NCI-H1048 (cell line): ENCODE data around the gene SPATS2L.
"Not testable (repeated sequence)": the region's sequence is repeated elsewhere in the genome, so short reads cannot be mapped to it uniquely, and the experiment has no call there.

Experiments used
- DNase-seq: peaks from one replicate; lab custom pipeline; 2025; lab: John Stamatoyannopoulos, UW

SPATS2L gene

DNA sequence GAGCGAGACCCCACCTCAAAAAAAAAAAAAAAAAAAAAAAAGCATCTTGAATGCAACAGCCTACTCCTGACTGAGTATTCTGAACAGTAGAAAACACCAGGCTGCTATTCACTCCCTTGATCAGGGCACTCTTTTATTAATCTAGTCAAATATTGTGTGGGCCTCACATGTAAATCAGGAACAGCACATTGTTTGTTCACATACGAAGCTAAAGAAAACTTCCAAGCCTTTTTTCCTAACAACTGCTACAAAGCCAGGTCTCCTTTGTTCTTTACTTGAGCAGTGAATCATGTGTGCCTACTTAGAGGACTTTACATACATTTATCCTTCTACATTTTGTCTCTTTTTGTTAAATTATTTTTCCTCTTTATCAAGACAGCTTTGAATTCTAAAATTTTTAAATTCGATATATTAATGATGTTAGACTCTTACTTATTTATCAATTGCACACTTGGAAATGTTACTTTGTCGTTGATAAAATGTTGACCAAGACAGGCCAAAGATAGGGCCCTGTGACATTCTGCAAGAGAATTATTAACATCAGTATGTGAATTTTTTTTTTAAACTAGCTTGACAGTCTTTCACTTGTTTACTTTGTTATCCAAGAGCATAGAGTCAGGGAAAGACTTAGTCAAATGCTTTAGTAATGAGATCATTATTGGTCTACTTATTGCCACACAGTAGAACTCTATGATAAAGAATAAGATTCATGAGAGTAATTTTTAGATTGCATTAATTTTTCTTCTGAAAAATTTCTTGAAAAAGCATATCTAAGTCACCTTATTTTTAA, 13.2 kb downstream of the SPATS2L start:
- DNase-seq = peak; percentile 39

- no peak for DNase-seq
These were observed 13.9 kb downstream of the SPATS2L start for GRCh38 chr2:200320344-200320743.

DNA sequence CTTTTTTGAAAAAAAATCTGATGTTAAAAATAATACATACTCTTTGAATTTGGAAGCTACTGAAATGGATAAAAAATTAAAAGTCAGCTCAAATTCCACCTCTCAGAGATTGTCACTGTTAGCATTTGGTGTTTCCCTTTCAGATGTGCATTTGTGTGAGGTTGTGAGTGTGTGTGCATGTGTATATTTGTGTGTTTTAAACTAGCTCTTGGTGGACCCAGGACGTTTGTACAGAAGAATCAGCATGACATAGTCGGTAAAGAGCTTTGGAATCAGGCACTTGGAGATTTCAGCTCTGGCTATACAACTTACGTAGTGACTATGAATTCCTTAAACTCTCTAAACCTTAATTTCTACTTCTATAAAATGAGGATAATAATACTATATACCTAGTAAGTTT, 14.5 kb downstream of the SPATS2L start:
- no peak for DNase-seq

GRCh38 chr2:200321780-200322534, 15.5 kb downstream of the SPATS2L start:
- DNase-seq = no peak

DNA sequence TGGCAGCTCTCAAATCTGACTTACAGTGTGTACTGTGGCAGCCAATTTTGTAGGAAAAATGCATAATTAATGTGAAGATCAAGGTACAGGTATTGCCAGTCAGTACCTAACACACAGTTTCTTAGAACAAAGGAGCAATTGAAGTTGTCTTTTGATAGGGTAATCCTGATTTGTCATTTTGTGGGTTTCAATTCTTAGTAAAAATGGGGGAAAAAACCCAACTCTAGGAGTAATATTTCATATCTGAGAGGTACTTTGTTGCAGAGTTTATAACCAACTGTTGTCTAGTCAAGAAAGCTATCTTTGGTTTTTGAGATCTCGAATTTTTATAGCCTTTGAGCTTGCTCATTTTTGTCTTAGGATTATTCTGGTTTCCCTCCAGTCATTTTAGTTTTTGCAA, 16.1 kb downstream of the SPATS2L start:
- DNase-seq = no peak

GRCh38 chr2:200324362-200324761, 17.9 kb downstream of the SPATS2L start:
- no peak for DNase-seq

DNA sequence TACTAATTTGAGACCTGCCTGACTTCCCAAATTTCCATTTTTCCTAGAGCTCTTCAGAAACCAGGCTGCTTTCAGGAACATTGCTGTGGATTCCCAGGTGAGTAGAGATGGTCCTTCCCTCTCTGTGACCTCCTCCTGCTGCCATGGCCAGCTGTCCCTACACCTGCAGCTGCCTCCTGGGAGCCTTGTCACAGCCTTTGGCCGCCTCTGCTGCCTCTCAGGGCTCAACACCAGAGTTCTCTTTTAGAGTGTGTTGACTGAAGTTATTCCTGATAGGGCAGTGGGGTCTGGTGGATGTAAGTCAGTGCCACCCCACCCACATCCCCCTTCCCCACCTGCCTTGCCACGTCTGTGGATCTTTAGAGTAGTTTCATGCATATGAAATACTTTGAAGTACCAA, 22.9 kb downstream of the SPATS2L start:
- no peak for DNase-seq

- DNase-seq = no peak
These were observed 23.3 kb downstream of the SPATS2L start for GRCh38 chr2:200329798-200330197.

DNA sequence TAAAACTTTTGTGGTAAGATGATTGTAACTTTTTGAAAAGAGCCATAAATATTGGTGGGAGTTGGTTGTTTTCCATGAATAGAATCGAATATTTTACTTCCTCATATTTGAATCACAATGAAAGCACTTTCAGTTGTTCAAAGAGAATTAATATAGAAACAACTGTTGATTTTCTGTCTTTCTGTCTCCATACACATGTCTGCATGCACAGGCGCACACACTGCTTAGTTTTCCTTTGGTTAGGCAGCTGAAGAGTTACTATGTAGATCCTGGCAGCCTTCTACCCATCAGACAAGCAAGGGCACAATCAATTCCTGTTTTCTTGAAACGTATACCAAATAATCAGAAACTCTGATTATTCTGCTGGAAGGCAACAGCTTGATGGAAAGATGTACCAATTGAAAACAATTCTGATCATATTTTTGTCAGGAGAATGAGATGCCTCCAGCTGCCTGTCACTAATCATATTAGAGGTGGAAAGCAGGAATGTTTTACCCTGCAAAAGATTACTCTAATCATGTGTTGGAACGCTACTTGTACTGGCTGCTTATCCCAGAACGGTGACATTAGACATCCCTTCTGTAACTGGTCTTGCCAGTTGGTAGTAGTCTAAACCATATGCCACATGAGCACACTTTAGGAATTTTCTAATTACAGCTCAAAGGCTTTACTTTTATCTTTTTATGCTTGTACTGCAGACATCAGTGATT, 24.0 kb downstream of the SPATS2L start:
- no peak for DNase-seq

DNA sequence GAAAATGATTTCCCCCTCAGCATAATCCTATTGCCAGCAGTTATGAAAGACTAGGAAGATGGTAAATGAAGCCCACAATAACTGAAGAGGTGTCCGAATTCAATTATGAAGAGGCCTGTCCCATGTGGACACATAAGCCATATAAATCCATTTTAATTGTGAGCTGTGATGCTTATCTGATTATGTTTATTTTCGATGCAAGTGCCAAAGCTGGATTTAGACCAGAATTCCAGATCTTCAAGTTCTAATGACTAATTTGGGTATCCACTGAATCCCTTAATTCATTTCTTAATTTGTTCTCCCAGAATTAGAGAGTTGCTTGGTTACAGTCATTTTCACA, 24.5 kb downstream of the SPATS2L start:
- DNase-seq = no peak

DNA sequence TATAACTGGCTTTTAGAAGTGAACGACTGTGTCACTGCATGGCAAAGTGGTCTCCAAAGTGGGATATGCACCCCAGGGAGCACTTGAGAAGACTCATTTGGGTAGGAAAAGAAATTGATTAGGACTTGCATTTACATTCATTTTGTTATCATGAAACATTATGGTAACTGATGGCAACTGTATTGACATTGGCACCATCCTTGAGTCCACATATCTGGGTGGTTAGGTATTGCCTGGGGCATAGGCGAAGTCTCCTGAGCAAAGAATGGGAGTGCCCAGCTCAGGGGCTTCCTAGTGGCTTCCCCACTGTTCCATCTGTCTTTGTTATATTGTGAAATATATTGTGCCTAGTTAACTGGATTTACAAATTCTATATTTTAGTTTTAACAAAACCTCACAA, 29.2 kb downstream of the SPATS2L start:
- DNase-seq = no peak

DNA sequence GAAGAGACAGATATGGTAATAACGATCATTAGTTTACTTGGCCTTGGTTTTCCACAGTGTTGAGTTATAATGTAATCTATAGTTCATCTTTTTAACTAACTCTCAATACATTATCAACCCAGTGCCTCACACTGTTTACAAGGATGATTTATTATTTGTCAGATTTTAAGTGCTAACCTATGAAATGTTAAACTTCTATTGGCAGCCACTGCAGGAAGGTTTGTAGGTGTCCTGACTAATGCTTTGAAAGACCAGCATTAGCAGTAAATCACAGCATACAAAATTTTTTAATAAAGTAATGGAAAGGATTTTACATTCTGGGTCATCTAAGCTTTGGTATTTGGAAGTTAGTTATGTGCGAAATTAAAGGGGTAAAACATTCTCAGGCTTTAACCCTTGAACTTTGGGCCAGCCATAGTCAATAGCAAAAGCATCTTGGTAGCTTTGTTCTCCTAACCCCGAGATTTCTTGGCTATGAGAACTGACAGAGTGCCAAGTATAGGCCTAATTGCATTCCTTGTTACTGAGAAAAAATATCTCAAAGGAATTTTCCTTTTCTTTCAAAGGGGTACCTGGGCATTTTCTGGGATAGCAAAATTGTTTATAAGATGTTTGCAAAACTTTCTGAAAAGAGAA, 30.6 kb downstream of the SPATS2L start:
- no peak for DNase-seq

GRCh38 chr2:200337621-200338020, 31.1 kb downstream of the SPATS2L start:
- DNase-seq = no peak

DNA sequence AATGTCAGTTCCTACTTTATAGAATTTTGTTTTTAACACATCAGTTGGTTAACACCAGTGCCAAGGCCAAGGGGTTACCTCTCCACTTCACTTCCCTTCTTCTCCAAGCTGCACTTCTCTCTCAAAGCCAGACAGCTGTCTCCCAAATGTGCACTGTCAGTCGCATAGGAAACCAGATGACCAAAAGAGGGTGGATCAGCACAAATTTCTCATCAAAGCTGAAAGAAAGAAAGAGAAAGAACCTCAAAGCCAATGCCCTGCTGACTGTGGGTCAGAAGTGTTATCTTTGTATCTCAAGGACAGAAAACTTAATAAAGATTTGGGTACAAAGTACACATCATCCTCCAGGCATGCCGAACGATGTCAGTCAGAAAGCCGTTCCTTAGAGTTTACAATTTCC, 32.2 kb downstream of the SPATS2L start:
- no peak for DNase-seq

DNA sequence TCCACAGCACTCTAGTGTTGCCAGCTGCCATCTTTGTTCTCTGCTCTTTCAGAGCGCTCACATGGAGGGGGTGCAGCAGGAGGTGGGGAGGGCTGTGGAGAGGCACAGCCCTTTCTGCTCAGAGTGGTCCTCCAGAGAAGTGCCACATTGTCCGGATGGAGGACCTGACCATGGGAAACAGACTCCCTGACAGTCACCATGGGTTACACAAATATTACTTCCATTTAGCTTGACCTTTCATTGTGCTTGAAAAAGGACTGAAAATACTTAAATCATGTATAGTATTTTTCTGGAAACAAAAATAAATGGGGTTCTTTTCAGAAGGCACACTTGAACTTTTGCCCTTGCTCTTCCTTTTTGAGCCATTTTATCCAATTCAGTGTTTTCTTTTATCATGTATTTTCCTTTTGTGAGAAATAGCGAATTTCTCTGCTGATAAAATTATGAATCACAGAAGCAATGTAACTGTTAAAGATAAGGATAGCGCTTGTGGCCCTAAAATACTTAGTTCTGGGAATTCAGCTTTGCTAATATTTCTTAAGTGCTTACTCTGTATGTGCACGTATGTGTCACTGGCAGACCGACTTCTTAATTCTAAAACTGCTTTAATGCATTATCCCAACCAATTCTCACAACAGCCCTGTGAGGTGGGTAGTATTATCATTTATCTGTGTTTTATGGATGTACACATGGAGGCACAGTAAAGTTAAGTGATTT, 34.2 kb downstream of the SPATS2L start:
- DNase-seq = no peak

DNA sequence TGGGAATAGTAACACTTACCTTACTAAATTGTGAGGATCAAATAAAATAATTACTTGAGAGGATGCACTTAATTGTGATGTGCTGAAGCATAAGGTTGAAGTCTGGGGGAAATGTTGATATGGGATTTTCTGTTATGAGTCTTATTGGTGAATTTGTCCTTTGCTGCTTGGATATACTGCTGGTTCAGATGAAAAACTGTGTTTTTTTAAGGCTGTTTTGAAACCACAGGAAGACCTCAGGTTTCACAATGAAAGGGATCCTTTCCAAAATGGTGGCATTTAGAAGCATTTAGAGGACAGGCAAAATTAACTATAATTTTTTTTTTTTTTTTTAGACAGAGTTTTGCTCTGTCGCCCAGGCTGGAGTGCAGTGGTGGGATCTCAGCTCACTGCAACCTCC, 34.9 kb downstream of the SPATS2L start:
- no peak for DNase-seq

DNA sequence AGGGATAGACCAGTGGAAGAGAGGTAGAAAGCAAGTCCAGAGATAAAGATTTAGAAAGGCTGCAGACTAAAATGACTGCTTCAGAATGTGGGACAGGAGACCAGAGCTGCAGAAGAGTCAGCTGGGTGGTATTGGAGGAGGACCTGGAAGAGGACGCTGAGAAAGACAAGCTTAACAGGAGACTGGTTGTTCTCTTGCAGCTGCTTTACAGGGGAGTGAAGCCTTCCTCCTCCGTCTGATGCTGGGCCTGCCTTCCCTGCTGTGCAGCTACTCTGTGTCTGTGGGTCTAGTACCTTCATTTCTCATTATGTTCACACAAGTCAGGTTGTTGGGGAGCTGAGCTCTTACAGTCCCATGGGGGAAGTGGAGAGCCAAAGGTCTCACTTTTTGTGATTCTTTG, 35.7 kb downstream of the SPATS2L start:
- no peak for DNase-seq

DNA sequence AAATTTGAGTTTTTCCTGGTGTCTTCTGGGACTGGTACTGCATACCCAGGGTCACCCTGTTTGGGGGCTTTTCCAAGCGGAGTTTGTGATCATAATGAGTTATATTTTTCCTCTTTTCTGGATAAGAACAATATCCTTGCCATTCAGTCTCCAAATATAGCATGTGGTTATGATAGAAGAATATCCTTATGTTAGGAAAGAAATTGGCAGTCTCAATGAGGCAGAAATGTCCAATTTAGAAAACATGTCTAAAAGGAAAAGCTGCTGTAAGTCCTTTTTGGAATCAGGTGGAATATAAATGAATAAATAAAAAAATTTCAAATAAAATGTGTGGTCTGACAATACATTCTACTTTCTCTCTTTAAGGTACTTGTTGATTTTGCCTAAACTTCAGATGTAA, 36.2 kb downstream of the SPATS2L start:
- no peak for DNase-seq

DNA sequence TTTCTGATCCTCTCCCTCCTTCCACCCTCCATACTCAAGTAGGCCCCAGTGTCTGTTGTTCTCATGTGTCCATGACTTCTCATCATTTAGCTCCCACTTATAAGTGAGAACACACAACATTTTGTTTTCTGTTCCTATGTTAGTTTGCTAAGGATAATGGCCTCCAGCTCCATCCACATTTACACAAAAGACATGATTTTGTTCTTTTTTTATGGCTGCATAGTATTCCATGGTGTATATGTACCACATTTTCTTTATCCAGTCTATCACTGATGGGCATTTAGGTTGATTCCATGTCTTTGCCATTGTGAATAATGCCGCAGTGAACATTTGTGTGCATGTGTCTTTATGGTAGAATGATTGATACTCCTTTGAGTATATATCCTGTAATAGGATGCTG, 37.7 kb downstream of the SPATS2L start:
- not testable (repeated sequence) for DNase-seq

DNA sequence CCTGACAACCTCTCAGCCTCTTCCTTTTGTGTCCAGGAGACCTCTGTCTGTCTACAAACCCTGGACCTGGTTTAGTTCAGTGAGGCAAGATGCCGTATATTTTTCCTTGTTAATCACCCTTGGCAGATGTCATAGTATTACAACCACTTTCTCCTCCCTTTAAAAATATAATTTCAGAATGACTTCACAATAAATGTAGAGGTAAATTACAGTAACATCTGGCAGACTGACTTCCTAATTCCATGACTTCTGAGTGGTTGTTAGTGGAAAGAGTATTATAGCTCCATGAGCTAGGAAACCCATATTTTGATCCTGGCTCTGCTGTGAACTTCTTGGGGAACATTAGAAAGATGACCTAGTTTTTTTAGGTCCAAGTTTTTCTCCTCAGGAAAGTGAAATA, 39.5 kb downstream of the SPATS2L start:
- DNase-seq = no peak

DNA sequence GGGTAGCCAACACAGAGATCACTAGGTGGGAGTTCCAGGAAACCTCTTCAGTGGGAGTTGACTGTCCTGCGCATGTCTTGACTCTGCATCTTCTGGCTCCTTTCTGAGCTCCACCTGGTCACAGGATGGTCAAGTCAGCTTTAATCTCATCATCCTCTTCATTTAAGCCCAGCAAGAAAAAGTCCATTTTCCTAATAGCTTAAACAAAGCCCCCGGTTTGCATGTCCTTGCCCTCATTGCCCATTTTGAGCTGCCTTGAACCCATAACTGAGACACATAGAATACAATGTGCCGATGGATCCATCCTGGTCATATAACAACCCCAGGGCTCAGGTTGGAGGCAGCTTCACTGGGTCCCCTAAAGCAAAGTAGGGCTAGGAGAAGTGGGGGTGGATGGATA, 40.8 kb downstream of the SPATS2L start:
- no peak for DNase-seq
